Measurements from ENCODE around the gene SRD5A2. TPM values are rescaled to one million over a fixed set of nuclear protein-coding genes. Genes with fewer than 3 reads are reported as not detected.

The SRD5A2 gene
- total RNA-seq (not detected), polyA plus RNA-seq (under 1 TPM in 1 of 3 donors, not detected in 2; 0.01 TPM)

GRCh38 chr2:31580321-31581117 is at the start of gene SRD5A2:
Gene SRD5A2, minus strand, starts transcription at chr2:31580938. Its CDS starts 38 bp downstream, at chr2:31580900.
- Histone ChIP-seq H3K36me3 (no peaks in the 10 kb centered on the region), H3K27ac (no peak within 1 kb of the TSS), H3K9me3 (no peaks in the 10 kb centered on the region), H3K27me3 (peaks cover 0 to 34% (median 7%) of the 10 kb centered on the region in 3 donors), H3K4me1 (no peaks in the 10 kb centered on the region), H3K4me3 (no peak within 1 kb of the TSS)
- WGBS, 2 donors, result 5 to 21% methylated on average over 76 of the region's 76 CpGs
- no peak for DNase-seq
- TF ChIP-seq EP300 (IDR thresholded peaks at IDR 0.05) (no peak), CTCF (IDR thresholded peaks at IDR 0.05) (no peak), POLR2AphosphoS5 (IDR thresholded peaks at IDR 0.05) (no peak), POLR2A (IDR thresholded peaks at IDR 0.05) (no peak)
- intact Hi-C loops (cut with DNase I), result no loop called here

- Histone ChIP-seq H3K4me1 (no peaks in the 10 kb centered on the region), H3K4me3 (no peak overlapping the region), H3K27me3 (no peaks in the 10 kb centered on the region), H3K36me3 (no peaks in the 10 kb centered on the region), H3K9me3 (peaks cover 0 to 3% (median 0%) of the 10 kb centered on the region in 4 donors), H3K27ac (no peak overlapping the region)
- no peak for DNase-seq
- TF ChIP-seq POLR2AphosphoS5 (IDR thresholded peaks at IDR 0.05), result no peak
- intact Hi-C loops (cut with DNase I), result no loop called here
- WGBS, 2 donors, result 80 to 87% methylated on average over 3 of the region's 3 CpGs
Observed at GRCh38 chr2:31606509-31606908, 25.8 kb upstream of the SRD5A2 start.

- Histone ChIP-seq H3K4me3 (no peak overlapping the region), H3K36me3 (no peaks in the 10 kb centered on the region), H3K27me3 (no peaks in the 10 kb centered on the region), H3K9me3 (peaks cover 0 to 3% (median 0%) of the 10 kb centered on the region in 4 donors), H3K27ac (no peak overlapping the region), H3K4me1 (no peaks in the 10 kb centered on the region)
- no peak for DNase-seq
- intact Hi-C loops (cut with DNase I), result no loop called here
- TF ChIP-seq POLR2A (IDR thresholded peaks at IDR 0.05) (no peak), EP300 (IDR thresholded peaks at IDR 0.05) (no peak), CTCF (IDR thresholded peaks at IDR 0.05) (no peak), POLR2AphosphoS5 (IDR thresholded peaks at IDR 0.05) (no peak)
Observed at GRCh38 chr2:31598694-31599093, 18.0 kb upstream of the SRD5A2 start.

GRCh38 chr2:31586230-31586629 is 5.5 kb upstream of the SRD5A2 start:
- TF ChIP-seq CTCF (IDR thresholded peaks at IDR 0.05) (no peak), EP300 (IDR thresholded peaks at IDR 0.05) (no peak), POLR2A (IDR thresholded peaks at IDR 0.05) (no peak), POLR2AphosphoS5 (IDR thresholded peaks at IDR 0.05) (no peak)

GRCh38 chr2:31581124-31581795 is 522 bp upstream of the SRD5A2 start:
- TF ChIP-seq POLR2AphosphoS5 (IDR thresholded peaks at IDR 0.05), result no peak
- TF ChIP-seq POLR2A (IDR thresholded peaks at IDR 0.05), result no peak
- TF ChIP-seq EP300 (IDR thresholded peaks at IDR 0.05), result no peak
- TF ChIP-seq CTCF (IDR thresholded peaks at IDR 0.05), result no peak
- Histone ChIP-seq H3K9me3 (no peaks in the 10 kb centered on the region), H3K4me1 (no peaks in the 10 kb centered on the region), H3K36me3 (no peaks in the 10 kb centered on the region), H3K4me3 (no peak overlapping the region), H3K27me3 (peaks cover 0 to 34% (median 7%) of the 10 kb centered on the region in 3 donors), H3K27ac (no peak overlapping the region)
- intact Hi-C loops (cut with DNase I), result no loop called here
- no peak for DNase-seq
- 59 to 60% methylated on average over 35 of the region's 35 CpGs for WGBS, 2 donors

More at GRCh38 chr2:31586230-31586629, 5.5 kb upstream of the SRD5A2 start:
- Histone ChIP-seq H3K4me3 (no peak overlapping the region), H3K9me3 (peaks cover 0 to 4% (median 0%) of the 10 kb centered on the region in 4 donors), H3K4me1 (no peaks in the 10 kb centered on the region), H3K27ac (no peak overlapping the region), H3K36me3 (no peaks in the 10 kb centered on the region), H3K27me3 (peaks cover 0 to 17% (median 0%) of the 10 kb centered on the region in 3 donors)
- intact Hi-C loops (cut with DNase I), result no loop called here
- DNase-seq, result no peak
